Stimulated activated CD8-positive, alpha-beta memory T cell treated with anti-CD3 and anti-CD28 coated beads, Interleukin-12 subunit alpha, Interleukin-12 subunit beta, amount 100 ng/mL, for 24 hours (primary cell): ENCODE data around the gene BDKRB2.

ENCODE experiments used
- DNase-seq: peaks from one replicate; pipeline ENCODE4 v3.0.0-alpha.2; 2020; ENCODE audit errors: extremely low read depth

BDKRB2 gene

DNA sequence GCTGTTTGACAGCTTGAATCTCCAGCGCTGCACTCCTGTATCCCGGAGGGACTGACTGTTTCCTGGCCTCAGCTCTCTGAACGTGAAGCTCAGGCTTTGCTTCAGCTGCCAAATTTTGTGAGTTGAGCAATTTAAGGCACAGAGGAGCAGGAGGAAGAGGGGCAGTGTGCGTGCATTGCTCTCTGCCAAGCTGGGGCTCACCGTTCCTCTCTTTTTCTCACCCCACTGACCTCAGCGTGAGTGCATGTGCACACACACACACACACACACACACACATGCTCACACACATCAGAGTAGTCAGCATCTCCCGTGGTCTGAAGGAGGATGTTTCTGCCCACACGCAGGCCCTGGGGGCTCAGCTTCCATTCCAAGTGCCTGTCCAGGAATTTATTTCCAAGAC lies 27.8 kb upstream of the BDKRB2 start:
- no peak for DNase-seq

DNA sequence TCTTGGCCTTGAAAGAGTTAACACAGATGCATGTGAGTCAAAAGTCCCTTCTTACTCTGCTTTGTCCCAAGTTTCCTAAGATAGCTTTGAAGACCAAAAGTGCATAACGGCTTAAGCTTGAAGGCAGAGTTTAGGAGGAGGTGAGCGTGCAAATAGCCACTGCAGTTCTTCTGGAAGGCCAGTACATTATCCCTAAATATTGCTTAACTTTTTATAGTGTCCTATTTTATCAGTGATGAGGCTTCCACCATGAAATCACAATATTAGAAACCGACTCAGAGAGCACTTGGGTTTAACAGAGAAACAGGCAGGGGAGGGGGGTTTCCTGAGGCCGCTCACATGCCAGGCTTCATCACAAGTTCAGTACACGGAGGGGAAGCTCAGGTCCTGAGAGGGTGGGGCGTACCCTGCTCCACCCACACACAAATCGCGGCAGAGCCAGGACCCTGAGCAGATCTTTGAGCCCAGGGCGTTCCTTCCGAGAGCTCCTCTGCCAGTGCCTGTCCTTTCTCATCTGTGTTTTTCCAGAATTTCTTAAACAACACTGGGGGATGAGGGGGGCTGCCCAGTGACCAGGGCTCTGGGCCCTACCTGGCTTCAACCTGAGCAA lies 26.8 kb upstream of the BDKRB2 start:
- DNase-seq, result no peak

DNA sequence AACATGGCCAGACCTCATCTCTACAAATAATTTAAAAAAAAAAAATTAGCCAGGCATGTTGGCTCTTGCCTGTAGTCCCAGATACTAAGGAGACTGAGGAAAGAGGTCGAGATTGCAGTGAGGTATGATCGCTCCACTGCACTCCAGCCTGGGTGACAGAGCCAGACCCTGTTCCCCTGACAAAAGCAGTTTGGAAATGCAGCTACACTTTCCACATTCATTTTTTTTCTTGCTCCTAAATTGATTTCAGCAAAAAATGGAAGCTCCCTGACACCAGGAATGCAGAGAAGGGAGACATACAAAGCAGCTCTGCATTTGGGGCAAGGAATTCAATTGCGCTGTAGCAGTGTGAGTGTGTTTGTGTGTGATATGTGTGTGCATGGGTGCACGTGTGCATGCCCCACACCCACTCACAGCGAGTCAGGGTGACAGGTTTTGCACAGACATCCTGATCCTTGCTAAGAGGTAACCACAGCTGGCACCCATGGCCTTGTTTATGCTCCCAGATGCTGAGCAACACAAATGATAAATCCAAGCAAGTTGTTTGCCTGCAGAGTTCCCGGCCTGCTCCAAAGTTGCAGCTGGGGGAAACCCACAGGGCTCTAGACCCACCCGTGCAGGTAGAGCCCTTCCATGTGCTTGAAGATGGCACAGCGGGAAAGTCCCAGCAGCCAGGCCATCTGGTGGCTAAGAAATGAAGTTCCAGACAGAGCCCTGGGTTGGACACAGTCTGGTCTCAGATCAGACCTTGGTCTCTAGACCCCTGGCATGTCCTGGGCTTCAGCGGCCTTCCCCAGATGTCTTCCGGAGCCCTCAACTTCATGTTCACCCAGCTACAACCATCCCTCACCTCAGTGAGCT lies 25.9 kb upstream of the BDKRB2 start:
- DNase-seq, result no peak

DNA sequence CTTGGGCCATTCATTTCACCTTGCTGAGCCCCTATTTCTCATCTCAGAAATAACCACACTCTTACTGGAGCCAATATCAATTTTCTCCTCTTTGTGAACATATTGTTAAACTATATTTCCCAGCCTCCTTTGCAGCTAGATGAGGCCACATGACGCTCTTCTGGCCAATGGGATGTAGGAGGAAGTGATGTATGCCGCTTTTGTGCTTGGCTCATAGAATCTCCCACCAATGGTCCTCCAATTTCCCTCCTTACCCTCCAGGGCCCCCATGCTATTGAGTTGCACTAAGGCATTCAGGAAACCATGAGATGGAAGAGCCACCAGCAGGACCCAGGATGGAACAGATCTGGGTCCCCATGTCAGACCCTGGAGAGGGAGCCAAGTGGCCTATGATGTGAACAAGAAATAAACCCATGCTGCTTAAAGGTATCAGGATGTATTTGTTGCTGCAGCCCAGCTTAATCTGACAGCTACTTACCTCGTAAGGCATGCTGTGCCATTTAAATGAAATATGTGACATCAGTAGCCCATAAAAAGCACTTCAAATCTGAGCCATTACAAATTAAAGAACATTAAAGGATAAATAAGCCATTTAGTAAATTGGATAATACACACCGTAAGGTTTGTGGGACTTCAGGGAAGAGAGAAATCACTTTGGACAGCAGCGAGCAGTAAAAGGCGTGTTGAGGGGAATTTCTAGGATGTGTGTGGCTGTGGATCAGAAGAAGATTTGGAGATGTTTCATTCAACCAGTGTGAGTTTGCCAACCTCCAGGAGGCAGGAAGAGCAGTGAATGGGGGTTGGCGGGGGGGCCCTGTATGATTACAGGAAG lies 24.4 kb upstream of the BDKRB2 start:
- DNase-seq, result no peak

DNA sequence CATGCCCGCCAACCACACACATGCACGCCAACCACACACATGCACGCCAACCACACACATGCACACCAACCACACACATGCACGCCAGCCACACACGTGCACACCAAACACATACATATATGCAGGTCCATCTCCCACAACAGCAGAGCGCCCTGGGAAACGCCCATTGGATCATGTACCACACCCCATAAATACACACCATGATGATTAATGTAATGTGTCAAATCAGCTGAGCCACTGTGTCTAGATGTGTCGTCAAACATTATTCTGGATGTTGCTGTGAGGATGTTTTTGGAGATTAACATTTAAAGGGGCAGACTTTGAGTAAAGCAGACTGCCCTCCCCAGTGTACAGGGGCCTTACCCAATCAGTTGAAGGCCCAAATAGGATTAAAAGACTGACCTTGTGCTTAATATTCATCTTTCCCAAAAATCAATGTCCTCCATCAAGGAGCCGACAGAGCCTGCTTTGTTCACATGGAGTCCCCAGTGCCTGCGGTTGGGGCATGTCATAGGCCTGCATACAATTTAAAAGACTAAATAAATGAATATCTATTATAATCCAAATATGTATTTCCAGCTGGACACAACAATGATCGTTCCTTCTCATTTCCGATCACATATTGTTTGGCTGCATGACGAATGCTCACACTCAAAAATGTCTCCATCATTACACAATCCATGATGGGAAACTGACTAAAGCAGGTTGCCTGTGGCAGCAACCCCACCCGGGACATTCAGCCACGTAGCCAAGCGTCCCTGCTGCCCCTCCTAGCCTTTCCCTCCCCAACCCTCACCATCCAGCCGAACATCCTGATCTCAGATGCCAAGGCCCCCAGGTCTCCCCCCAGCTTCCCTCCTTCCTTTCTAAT lies 23.2 kb upstream of the BDKRB2 start:
- DNase-seq, result no peak

- DNase-seq, result no peak
Measured at GRCh38 chr14:96182546-96182945, 22.1 kb upstream of the BDKRB2 start.

- DNase-seq, result no peak
Measured at GRCh38 chr14:96184737-96185136, 19.9 kb upstream of the BDKRB2 start.

- DNase-seq, result no peak
Measured at GRCh38 chr14:96187216-96188031, 17.2 kb upstream of the BDKRB2 start.

- DNase-seq, result no peak
Measured at GRCh38 chr14:96189281-96189711, 15.3 kb upstream of the BDKRB2 start.

DNA sequence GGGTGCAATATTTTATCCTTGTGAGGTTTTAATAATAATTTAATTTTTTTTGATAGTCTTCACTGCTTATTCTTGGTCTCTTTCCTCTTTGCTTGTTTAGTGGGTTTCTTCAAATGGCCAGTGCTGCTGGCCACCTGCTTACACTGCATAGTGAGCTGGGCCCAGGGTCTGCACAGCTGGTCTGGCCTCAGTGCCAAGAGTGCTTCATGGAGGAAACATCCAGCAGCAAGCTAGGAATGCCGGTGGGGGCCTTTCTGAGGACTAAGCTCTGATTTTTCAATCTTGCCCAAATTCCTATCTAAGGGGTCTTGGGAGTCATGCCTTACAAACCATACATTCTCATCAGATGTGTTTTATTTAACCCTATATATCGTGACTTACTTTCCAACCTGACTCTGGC lies 13.3 kb upstream of the BDKRB2 start:
- DNase-seq, result no peak

GRCh38 chr14:96191841-96192462 lies 12.7 kb upstream of the BDKRB2 start:
- no peak for DNase-seq

GRCh38 chr14:96192975-96193805 lies 11.4 kb upstream of the BDKRB2 start:
- DNase-seq, result no peak

GRCh38 chr14:96194262-96194656 lies 10.4 kb upstream of the BDKRB2 start:
- DNase-seq, result no peak

GRCh38 chr14:96194657-96195431 lies 9.8 kb upstream of the BDKRB2 start:
- no peak for DNase-seq

DNA sequence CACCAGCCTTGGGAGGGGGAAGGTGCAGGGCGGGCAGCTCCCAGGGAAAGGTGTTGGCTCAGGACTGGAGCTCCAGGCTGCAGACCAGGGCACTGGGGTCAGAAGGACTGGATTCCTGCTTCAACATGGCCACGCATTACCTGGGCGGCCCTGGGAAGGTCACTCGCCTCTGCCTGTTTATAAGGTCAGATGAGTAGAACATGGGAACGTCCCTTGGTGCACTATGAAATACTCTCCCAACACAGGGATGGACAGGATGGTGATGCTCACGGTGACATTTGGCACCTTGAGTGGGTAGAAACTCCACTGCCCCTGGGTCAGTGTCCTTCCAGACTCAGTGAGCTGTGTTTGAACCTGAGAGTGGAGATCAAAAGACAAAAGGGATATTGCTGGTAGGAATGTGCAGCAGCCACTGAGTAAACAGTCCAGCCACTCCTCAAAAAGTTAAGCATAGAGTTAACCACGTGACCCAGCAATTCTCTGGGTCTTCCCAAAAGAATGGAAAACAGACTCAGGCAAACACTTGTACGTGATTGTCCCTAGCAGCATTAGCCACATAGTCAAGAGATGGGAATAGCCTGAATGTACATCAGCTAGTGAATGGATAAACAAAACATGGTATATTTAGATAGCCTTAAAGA lies 9.1 kb upstream of the BDKRB2 start:
- no peak for DNase-seq

DNA sequence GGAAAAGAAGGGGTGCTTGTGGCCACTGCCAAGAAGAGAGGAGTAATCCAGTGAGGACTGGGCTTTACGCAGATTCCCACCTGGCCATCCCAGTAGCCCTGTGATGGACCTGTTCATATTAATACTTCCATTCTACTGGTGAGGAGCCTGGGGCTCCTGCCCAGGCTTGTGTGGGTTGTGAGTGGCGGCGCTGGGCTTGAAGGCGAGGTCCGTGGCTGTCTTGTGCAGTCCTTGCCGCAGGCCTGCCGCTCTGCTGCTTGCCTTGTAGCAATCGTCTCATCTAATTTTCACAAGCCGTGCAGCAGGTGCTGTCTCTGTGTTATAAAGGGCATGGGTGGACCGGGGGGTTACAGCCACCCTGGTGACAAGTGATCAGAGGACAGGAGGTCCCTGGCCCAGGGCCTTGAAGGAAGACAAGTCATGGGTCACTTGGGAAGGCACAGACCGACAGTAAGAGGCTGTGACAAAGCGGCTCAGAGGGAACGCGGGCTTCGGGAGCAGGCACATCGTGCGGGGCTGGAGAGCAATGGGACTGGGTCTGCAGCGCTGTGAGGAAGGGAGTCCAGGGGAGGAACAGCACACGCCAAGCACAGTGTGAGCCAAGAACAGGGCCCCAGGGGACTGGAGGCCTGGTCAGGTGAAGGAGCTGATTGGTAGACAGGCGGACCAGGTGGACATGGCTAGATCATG lies 7.3 kb upstream of the BDKRB2 start:
- DNase-seq, result no peak

GRCh38 chr14:96197969-96198368 lies 6.7 kb upstream of the BDKRB2 start:
- DNase-seq, result no peak
